ENCODE results near the gene LPCAT4.
"Not testable (repeated sequence)": the region's sequence is repeated elsewhere in the genome, so short reads cannot be mapped to it uniquely, and the experiment has no call there.

The LPCAT4 gene

DNA sequence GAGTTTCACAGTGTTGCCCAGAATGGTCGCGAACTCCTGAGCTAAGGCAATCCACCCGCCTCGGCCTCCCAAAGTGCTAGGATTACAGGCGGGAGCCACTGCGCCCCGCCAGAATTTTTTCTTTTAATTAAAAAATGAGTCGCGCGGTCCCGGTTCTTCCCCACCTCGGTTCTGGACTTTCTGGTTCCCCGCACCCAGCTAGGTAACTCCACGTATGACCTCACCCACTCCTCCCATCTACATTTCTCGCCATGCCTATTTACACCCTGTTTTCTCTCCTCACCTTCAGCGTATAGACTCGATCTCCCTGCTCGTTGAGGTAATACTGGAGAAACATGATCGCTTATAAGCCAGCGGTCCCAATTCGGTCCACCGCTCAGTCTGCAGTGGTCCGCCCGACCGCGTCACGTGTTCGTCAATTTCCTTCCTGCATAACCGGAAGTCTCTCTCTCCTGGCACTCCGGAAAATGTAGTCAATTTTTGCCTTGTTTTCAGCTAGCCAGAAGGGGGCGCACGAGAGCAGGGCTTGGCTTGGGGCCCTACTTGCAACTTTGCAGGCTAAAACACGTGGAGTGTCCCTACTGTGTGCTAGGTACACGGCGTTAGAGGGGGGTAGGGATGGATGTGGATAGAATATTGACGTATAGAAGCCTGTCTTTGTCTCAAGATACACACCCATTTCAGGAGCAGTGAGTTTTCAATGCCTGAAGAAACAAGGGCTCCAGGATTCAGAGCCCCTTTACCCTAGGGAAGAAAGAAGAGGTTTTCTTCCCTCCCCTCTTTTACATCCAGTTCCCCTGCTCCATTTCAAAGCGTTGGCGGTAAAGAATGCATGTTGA lies 24.0 kb downstream of the LPCAT4 start, which contains the start of the genes NOP10 and NUTM1:
Gene NOP10, minus strand, starts transcription at position 400 of the 839 bp plus-strand sequence. Its CDS starts 63 bp downstream, at position 337.
Gene NUTM1, plus strand, starts transcription at position 579 of the 839 bp plus-strand sequence. CDS start 382 bp downstream, outside the sequence.
- TF ChIP-seq, protein P1, sequence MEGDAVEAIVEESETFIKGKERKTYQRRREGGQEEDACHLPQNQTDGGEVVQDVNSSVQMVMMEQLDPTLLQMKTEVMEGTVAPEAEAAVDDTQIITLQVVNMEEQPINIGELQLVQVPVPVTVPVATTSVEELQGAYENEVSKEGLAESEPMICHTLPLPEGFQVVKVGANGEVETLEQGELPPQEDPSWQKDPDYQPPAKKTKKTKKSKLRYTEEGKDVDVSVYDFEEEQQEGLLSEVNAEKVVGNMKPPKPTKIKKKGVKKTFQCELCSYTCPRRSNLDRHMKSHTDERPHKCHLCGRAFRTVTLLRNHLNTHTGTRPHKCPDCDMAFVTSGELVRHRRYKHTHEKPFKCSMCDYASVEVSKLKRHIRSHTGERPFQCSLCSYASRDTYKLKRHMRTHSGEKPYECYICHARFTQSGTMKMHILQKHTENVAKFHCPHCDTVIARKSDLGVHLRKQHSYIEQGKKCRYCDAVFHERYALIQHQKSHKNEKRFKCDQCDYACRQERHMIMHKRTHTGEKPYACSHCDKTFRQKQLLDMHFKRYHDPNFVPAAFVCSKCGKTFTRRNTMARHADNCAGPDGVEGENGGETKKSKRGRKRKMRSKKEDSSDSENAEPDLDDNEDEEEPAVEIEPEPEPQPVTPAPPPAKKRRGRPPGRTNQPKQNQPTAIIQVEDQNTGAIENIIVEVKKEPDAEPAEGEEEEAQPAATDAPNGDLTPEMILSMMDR (IDR thresholded peaks at IDR 0.05), result peak; percentile 75
- peak within 1 kb of the TSS; percentile 51 for H3K4me2 ChIP-seq (ENCODE audit: low read length)

DNA sequence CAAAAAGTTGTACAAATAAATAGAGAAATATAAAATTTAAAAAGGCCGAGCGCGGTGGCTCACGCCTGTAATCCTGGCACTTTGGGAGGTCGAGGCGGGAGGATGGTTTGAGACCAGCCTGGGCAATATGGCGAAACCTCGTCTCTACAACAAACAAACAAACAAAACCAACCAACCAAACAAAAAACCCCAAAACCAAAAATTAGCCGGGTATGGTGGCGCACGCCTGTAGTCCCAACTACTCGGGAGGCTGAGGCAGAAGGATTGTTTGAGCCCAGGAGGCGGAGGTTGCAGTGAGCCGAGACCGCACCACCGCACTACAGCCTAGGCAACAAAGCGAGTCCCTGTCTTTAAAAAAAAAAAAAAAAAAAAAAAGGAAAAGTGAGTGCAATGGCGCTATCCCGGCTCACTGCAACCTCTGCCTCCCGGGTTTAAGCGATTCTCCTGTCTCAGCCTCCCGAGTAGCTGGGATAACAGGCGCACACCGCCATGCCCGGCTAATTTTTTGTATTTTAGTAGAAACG lies 24.7 kb downstream of the LPCAT4 start:
- Histone ChIP-seq H3K4me3 (ENCODE audit: low read depth, low read length) (peak overlapping the region; percentile 69), H2AFZ (peak overlapping the region; percentile 80), H3K4me2 (ENCODE audit: low read length) (peak overlapping the region; percentile 51)
- not testable (repeated sequence) for H3K36me3 ChIP-seq (ENCODE audit: control insufficient read depth, insufficient read depth, low read length); H3K9me3 ChIP-seq (ENCODE audit: control insufficient read depth, low read length); H3K27me3 ChIP-seq (ENCODE audit: control insufficient read depth, insufficient read depth, low read length); H3K4me1 ChIP-seq; H3K79me2 ChIP-seq; H3K27ac ChIP-seq; H3K9ac ChIP-seq

More for the DNA sequence above, 24.0 kb downstream of the LPCAT4 start, which contains the start of the genes NOP10 and NUTM1:
- Histone ChIP-seq H3K9ac (no peak within 1 kb of the TSS), H2AFZ (peak within 1 kb of the TSS; percentile 80), H3K4me3 (ENCODE audit: low read depth, low read length) (peak within 1 kb of the TSS; percentile 69), H3K4me1 (no peaks in the 10 kb centered on the region), H3K27me3 (ENCODE audit: control insufficient read depth, insufficient read depth, low read length) (no peaks in the 10 kb centered on the region), H3K27ac (peak within 1 kb of the TSS; percentile 25), H3K79me2 (no peaks in the 10 kb centered on the region), H3K36me3 (ENCODE audit: control insufficient read depth, insufficient read depth, low read length) (no peaks in the 10 kb centered on the region), H3K9me3 (ENCODE audit: control insufficient read depth, low read length) (no peaks in the 10 kb centered on the region)

DNA sequence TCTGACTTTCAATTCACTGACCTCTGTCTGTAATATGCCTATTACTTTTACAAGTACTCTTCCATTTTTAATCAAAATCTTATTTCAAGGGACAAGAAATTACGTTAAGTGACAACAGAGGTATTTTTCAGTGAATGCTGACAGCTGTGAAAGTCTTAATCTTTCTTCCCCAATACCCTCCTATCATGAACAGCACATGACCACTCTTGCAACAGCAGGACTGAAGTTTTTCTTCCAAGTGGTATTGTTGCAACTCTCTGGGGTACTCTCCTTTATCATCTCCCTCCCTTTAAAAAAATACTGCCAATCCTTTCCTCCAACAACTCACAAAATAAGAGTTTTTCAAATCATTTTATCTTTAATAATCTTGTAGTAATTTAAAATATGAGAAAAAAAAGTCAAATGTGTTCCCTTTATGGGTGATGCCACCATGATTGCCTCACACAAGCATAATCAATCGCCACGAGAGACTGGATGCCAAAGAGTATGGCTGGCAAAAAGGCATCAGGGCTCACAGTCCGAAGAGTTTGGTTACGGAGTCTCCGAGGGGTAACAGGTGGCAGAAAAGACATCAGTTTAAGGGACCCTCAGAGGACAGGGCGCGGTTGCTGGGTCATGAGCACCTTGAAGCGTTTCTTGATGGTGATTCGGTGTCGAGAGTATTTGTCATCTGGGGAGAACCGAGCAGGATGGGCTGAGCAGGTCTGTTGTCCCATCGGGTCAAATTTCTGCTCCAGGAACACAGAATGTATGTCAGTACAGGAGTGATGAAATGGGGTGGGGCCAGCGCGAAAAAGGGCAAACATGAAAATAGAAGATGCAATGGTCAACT lies 25.4 kb downstream of the LPCAT4 start:
- Histone ChIP-seq H3K9ac (no peak overlapping the region), H3K36me3 (ENCODE audit: control insufficient read depth, insufficient read depth, low read length) (no peaks in the 10 kb centered on the region), H3K79me2 (no peaks in the 10 kb centered on the region), H3K4me2 (ENCODE audit: low read length) (peak overlapping the region; percentile 51), H3K27me3 (ENCODE audit: control insufficient read depth, insufficient read depth, low read length) (no peaks in the 10 kb centered on the region), H2AFZ (no peak overlapping the region), H3K4me3 (ENCODE audit: low read depth, low read length) (peak overlapping the region; percentile 69), H3K9me3 (ENCODE audit: control insufficient read depth, low read length) (no peaks in the 10 kb centered on the region), H3K4me1 (no peaks in the 10 kb centered on the region), H3K27ac (no peak overlapping the region)
- TF ChIP-seq, protein P1 (IDR thresholded peaks at IDR 0.05), result no peak

DNA sequence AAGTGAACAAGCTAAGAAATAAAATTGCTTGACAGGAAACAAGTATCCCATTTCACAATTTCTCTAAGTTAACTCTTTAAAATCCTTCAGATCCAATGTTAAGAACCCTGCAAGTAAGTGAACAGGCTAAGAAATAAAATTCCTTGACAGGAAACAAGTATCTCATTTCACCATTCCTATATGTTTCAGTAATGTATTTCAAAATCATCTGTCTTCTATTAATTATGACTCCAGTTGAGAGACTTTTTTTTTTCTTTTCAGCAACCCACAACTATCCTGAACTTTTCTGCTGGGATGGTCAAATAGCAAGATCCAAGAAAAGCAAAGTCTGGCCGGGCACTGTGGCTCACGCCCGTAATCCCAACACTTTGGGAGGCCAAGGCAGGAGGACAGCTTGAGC lies 27.1 kb downstream of the LPCAT4 start:
- H3K9me3 ChIP-seq (ENCODE audit: control insufficient read depth, low read length), result no peaks in the 10 kb centered on the region
- H2AFZ ChIP-seq, result no peak overlapping the region
- H3K4me3 ChIP-seq (ENCODE audit: low read depth, low read length), result no peak overlapping the region
- no peaks in the 10 kb centered on the region for H3K36me3 ChIP-seq (ENCODE audit: control insufficient read depth, insufficient read depth, low read length)
- H3K27me3 ChIP-seq (ENCODE audit: control insufficient read depth, insufficient read depth, low read length), result no peaks in the 10 kb centered on the region
- no peaks in the 10 kb centered on the region for H3K79me2 ChIP-seq
- TF ChIP-seq, protein P1 (IDR thresholded peaks at IDR 0.05), result no peak
- H3K4me2 ChIP-seq (ENCODE audit: low read length), result no peak overlapping the region
- no peak overlapping the region for H3K27ac ChIP-seq
- H3K4me1 ChIP-seq, result no peaks in the 10 kb centered on the region
- no peak overlapping the region for H3K9ac ChIP-seq

DNA sequence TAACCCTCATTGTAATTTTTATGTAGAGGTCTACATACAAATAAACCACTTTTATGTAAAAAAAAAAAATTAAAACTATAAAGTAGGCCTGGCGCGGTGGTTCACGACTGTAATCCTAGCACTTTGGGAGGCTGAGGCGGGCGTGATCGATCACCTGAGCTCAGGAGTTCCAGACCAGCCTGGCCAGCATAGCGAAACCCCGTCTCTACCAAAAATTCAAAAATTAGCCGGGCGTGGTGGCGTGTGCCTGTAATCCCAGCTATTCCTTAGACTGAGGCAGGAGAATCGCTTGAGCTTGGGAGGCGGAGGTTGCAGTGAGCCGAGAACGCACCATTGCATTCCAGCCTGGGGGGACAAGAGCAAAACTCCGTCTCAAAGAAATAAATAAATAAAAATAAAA lies 28.6 kb downstream of the LPCAT4 start:
- peak overlapping the region; percentile 76 for H3K4me3 ChIP-seq (ENCODE audit: low read depth, low read length)
- no peaks in the 10 kb centered on the region for H3K4me1 ChIP-seq

More for the DNA sequence above, 28.6 kb downstream of the LPCAT4 start:
- Histone ChIP-seq H3K9ac (no peak overlapping the region), H3K4me2 (ENCODE audit: low read length) (peak overlapping the region; percentile 74), H3K27me3 (ENCODE audit: control insufficient read depth, insufficient read depth, low read length) (no peaks in the 10 kb centered on the region), H2AFZ (peak overlapping the region; percentile 91), H3K9me3 (ENCODE audit: control insufficient read depth, low read length) (no peaks in the 10 kb centered on the region), H3K36me3 (ENCODE audit: control insufficient read depth, insufficient read depth, low read length) (no peaks in the 10 kb centered on the region), H3K79me2 (no peaks in the 10 kb centered on the region), H3K27ac (no peak overlapping the region)
- TF ChIP-seq, protein P1 (IDR thresholded peaks at IDR 0.05), result no peak

Data from parathyroid adenoma (tissue), 2 donors.